Chondrocyte (in vitro differentiated cells): Measurements from ENCODE around the gene LDB2. TPM values are rescaled to one million over a fixed set of nuclear protein-coding genes. Genes with fewer than 3 reads are reported as not detected.
A peak's percentile ranks its signal among the peaks of the same experiment; 100 is the strongest.

Experiments
- DNase-seq: peaks from one replicate; pipeline ENCODE4 v3.0.0; 2021; ENCODE audit warnings: mixed read lengths, low spot score
- H3K27ac Mint-ChIP-seq: one replicate; pipeline ENCODE4 v1.8.0; 2021; ENCODE audit warnings: mild to moderate bottlenecking, moderate library complexity, mixed read lengths; ENCODE audit not compliant: unreplicated experiment
- H3K27me3 Mint-ChIP-seq: 2 replicates; pipeline ENCODE4 v1.8.0; 2021; ENCODE audit warnings: low read depth, mixed read lengths
- H3K36me3 Mint-ChIP-seq: 2 replicates; pipeline ENCODE4 v1.8.0; 2021; ENCODE audit warnings: low read depth, mixed read lengths
- H3K4me1 Mint-ChIP-seq: 2 replicates; pipeline ENCODE4 v1.8.0; 2021; ENCODE audit warnings: low read depth, mild to moderate bottlenecking, mixed read lengths
- H3K4me3 Mint-ChIP-seq: one replicate; pipeline ENCODE4 v1.8.0; 2021; ENCODE audit warnings: mild to moderate bottlenecking, moderate library complexity, mixed read lengths; ENCODE audit not compliant: unreplicated experiment
- H3K9me3 Mint-ChIP-seq: 2 replicates; pipeline ENCODE4 v1.8.0; 2021; ENCODE audit warnings: low read depth, mixed read lengths
- total RNA-seq: library from RNA; stranded (reverse); gene quantifications from 3 replicates; pipeline ENCODE4 v1.2.1, GENCODE V29; 2021
- TF ChIP-seq, protein P1 (sequence below): fragments of 200-600 bp; sonication (generic); IDR thresholded peaks from 2 replicates; pipeline ENCODE4 v1.5.0; 2021; ENCODE audit warnings: antibody characterized with exemption, mild to moderate bottlenecking, moderate library complexity

LDB2 gene
- total RNA-seq, 1 donor from 2014 or later, result 2.0 TPM

- Mint-ChIP-seq H3K36me3 (no peaks in the 10 kb centered on the region), H3K27me3 (peaks cover 5% of the 10 kb centered on the region), H3K9me3 (no peaks in the 10 kb centered on the region), H3K27ac (no peak overlapping the region), H3K4me3 (no peak overlapping the region), H3K4me1 (peaks cover 4% of the 10 kb centered on the region)
- no peak for DNase-seq
- TF ChIP-seq, protein P1, sequence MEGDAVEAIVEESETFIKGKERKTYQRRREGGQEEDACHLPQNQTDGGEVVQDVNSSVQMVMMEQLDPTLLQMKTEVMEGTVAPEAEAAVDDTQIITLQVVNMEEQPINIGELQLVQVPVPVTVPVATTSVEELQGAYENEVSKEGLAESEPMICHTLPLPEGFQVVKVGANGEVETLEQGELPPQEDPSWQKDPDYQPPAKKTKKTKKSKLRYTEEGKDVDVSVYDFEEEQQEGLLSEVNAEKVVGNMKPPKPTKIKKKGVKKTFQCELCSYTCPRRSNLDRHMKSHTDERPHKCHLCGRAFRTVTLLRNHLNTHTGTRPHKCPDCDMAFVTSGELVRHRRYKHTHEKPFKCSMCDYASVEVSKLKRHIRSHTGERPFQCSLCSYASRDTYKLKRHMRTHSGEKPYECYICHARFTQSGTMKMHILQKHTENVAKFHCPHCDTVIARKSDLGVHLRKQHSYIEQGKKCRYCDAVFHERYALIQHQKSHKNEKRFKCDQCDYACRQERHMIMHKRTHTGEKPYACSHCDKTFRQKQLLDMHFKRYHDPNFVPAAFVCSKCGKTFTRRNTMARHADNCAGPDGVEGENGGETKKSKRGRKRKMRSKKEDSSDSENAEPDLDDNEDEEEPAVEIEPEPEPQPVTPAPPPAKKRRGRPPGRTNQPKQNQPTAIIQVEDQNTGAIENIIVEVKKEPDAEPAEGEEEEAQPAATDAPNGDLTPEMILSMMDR, result no peak
These were observed 10.8 kb upstream of the LDB2 start for GRCh38 chr4:16909281-16909680.

- no peak for DNase-seq
- no peak overlapping the region for H3K4me3 Mint-ChIP-seq
- TF ChIP-seq, protein P1, result no peak
- H3K9me3 Mint-ChIP-seq, result no peaks in the 10 kb centered on the region
- H3K27me3 Mint-ChIP-seq, result peaks cover 5% of the 10 kb centered on the region
- no peak overlapping the region for H3K27ac Mint-ChIP-seq
- H3K36me3 Mint-ChIP-seq, result no peaks in the 10 kb centered on the region
- H3K4me1 Mint-ChIP-seq, result peaks cover 4% of the 10 kb centered on the region
These were observed 10.1 kb upstream of the LDB2 start for GRCh38 chr4:16908377-16909021.

GRCh38 chr4:16900325-16900724, 1.9 kb upstream of the LDB2 start:
- H3K4me3 Mint-ChIP-seq, result no peak overlapping the region
- H3K36me3 Mint-ChIP-seq, result no peaks in the 10 kb centered on the region
- peaks cover 3% of the 10 kb centered on the region for H3K27me3 Mint-ChIP-seq
- H3K27ac Mint-ChIP-seq, result no peak overlapping the region
- DNase-seq, result no peak
- TF ChIP-seq, protein P1, result no peak
- peaks cover 31% of the 10 kb centered on the region for H3K4me1 Mint-ChIP-seq
- no peaks in the 10 kb centered on the region for H3K9me3 Mint-ChIP-seq

- Mint-ChIP-seq H3K4me1 (peaks cover 48% of the 10 kb centered on the region), H3K27ac (peak overlapping the region; percentile 23)
- DNase-seq, result no peak
These were observed 1.3 kb downstream of the LDB2 start for GRCh38 chr4:16896881-16897750.

DNA sequence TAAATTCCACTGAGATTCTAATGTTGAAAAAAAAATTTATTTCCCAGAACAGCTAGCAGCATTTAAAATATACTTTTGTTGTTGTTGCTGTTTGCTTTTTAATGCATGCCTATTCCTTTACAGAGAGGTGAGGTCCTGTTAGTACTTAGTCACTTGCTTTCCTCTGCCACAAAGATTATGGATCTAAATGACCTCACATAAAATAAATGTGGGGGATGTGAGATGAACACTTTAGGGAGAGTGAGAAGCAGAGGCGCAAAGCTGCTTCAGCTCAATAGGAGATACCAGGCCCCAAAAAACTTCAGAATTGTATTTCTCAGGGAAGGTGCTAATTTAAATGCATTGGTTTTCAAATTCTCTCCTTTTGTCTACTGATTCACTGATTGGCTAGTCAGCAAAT, 4.0 kb downstream of the LDB2 start:
- TF ChIP-seq, protein P1, result no peak
- no peak for DNase-seq
- H3K4me1 Mint-ChIP-seq, result peaks cover 51% of the 10 kb centered on the region

More at GRCh38 chr4:16896881-16897750, 1.3 kb downstream of the LDB2 start:
- TF ChIP-seq, protein P1, result no peak
- no peaks in the 10 kb centered on the region for H3K27me3 Mint-ChIP-seq
- no peaks in the 10 kb centered on the region for H3K9me3 Mint-ChIP-seq
- no peaks in the 10 kb centered on the region for H3K36me3 Mint-ChIP-seq
- H3K4me3 Mint-ChIP-seq, result peak overlapping the region; percentile 39

More for the DNA sequence above, 4.0 kb downstream of the LDB2 start:
- H3K27ac Mint-ChIP-seq, result no peak overlapping the region
- H3K27me3 Mint-ChIP-seq, result no peaks in the 10 kb centered on the region
- no peaks in the 10 kb centered on the region for H3K9me3 Mint-ChIP-seq
- no peak overlapping the region for H3K4me3 Mint-ChIP-seq
- no peaks in the 10 kb centered on the region for H3K36me3 Mint-ChIP-seq
